GM12891 (cell line): ENCODE results near the gene RIMBP2.

Experiments used
- POLR2A ChIP-seq: IDR thresholded peaks from 2 replicates; pipeline ENCODE4 v1.6.1; 2011; ENCODE audit warnings: low read depth, low read length, control low read depth
- POLR2AphosphoS5 ChIP-seq: IDR thresholded peaks from 2 replicates; pipeline ENCODE4 v1.6.1; 2011; ENCODE audit warnings: low read depth, low read length, control low read depth
- POU2F2 ChIP-seq: IDR thresholded peaks from 2 replicates; pipeline ENCODE4 v1.6.1; 2011; ENCODE audit warnings: low read depth, mild to moderate bottlenecking, control low read depth, low read length, moderate library complexity
- TAF1 ChIP-seq: IDR thresholded peaks from 2 replicates; pipeline ENCODE4 v1.6.1; 2011; ENCODE audit warnings: low read depth, low read length, control low read depth

GRCh38 chr12:130480887-130481286 lies 235.2 kb downstream of the RIMBP2 start:
- no peak for TF ChIP-seq POLR2A
- no peak for TF ChIP-seq POLR2AphosphoS5
- no peak for TF ChIP-seq POU2F2
- TF ChIP-seq TAF1: no peak
